SJCRH30 (cell line): ENCODE results near the gene GLIPR1L2. TPM values are rescaled to one million over a fixed set of nuclear protein-coding genes. Genes with fewer than 3 reads are reported as not detected.
A peak's percentile ranks its signal among the peaks of the same experiment; 100 is the strongest.

Experiments used
- DNase-seq, 2 experiments: peaks; one replicate each; pipeline ENCODE4 v3.0.0-alpha.2; 2015 to 2020
- H3K27ac ChIP-seq: fragments of 250-450 bp; sonication (Bioruptor Pico); 2 replicates; pipeline ENCODE4 v1.5.1; 2020; ENCODE audit warnings: mild to moderate bottlenecking, moderate library complexity
- H3K27me3 ChIP-seq: fragments of 250-450 bp; sonication (Bioruptor Pico); 2 replicates; pipeline ENCODE4 v1.5.1; 2020; ENCODE audit warnings: mild to moderate bottlenecking, moderate library complexity
- H3K36me3 ChIP-seq: fragments of 250-450 bp; sonication (Bioruptor Pico); 2 replicates; pipeline ENCODE4 v1.5.1; 2020; ENCODE audit warnings: mild to moderate bottlenecking, moderate library complexity
- H3K4me1 ChIP-seq: fragments of 250-450 bp; sonication (Bioruptor Pico); 2 replicates; pipeline ENCODE4 v1.5.1; 2020; ENCODE audit warnings: mild to moderate bottlenecking, moderate library complexity
- H3K4me3 ChIP-seq: fragments of 250-450 bp; sonication (Bioruptor Pico); 2 replicates; pipeline ENCODE4 v1.5.1; 2020; ENCODE audit warnings: mild to moderate bottlenecking, moderate library complexity
- H3K9me3 ChIP-seq: fragments of 250-450 bp; sonication (Bioruptor Pico); replicated peaks from 2 replicates; pipeline ENCODE4 v1.5.1; 2020; ENCODE audit warnings: mild to moderate bottlenecking, moderate library complexity
- total RNA-seq: library from RNA; depleted of rRNA; stranded (reverse); fragments of >200 nt; shearing (Covaris generic); gene quantifications from 2 replicates; pipeline ENCODE4 v1.2.3, GENCODE V29; 2014; rRNA removed

Gene GLIPR1L2
- total RNA-seq, 1 experiment from 2014 or later, result not detected

DNA sequence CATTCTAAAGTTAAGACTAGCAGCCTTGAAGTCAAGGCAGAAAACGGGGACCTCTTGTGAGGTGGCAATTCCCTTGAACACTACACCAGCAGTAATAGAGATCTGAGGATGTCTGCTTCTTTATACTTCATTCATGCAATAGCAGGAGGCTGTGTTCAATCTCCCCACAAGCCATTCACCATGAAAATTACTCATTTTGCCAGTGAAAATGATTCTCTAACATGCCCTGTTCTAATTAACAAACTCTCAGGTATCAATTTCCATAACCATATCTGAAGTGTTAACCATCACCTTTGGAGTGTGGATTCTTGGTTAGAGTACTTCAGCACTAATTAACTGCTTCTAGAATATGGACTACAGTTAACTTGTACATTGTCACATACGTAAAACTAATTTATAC lies 86.2 kb downstream of the GLIPR1L2 start:
- H3K9me3 ChIP-seq, result no peaks in the 10 kb centered on the region
- no peak overlapping the region for H3K27ac ChIP-seq
- no peak for DNase-seq
- no peaks in the 10 kb centered on the region for H3K36me3 ChIP-seq
- no peaks in the 10 kb centered on the region for H3K27me3 ChIP-seq
- no peaks in the 10 kb centered on the region for H3K4me1 ChIP-seq
- H3K4me3 ChIP-seq, result no peak overlapping the region

DNA sequence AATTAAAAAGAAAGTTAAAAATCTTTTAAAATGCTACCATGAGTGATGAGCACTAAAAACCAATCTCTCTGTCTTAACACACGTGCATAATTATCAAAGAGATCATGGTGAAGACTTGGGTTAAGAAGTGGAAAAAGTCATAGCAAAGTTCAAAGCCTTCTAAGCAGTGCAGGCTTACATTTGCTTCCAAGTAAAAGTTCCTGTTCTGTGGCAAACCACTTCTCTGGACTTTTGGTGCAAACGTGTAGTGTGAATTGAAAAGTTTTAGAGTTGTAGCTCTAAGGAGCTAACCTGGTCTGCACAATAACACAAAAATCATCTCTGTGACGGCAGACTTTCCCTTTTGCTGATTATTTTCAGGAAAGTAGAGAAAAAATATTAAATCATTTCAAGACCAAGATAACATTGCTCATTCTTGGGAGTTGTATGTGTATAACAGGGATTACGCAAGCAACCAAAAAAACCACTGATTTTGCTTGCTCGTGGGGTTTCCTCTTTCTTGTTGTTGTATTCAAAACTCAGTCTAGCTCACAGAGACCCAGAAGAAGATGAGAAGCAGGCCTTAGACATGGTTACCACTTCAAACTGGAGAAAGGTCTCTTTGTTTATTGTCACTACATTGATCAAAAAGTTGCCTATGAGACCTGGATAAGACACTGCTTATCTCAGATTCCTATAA lies 87.4 kb downstream of the GLIPR1L2 start:
- Histone ChIP-seq H3K4me1 (no peaks in the 10 kb centered on the region), H3K27ac (no peak overlapping the region), H3K9me3 (no peaks in the 10 kb centered on the region), H3K4me3 (no peak overlapping the region), H3K27me3 (no peaks in the 10 kb centered on the region), H3K36me3 (no peaks in the 10 kb centered on the region)
- DNase-seq, result no peak

DNA sequence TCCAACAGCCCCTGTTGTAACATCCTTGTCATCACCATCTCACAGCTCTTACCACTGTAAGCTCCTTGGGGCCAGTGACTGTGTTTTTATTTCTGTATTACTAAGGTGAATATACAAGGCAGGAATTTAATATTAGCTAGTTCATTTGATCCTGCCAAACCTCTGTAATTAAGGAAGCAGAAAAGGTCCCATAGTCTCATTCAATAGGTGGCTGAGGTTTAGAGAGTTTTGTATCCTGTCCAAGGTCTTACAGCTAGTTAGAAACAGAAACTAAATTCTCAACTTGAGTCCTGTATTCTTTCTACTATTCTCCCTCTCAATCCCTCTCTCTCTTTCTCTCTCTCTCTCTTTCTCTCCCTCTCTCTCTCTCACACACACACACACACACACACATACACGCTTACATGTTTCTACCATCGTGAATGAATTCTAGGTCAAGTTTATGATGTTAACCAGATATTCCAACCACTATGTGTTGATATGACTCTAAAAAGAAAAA lies 89.1 kb downstream of the GLIPR1L2 start:
- Histone ChIP-seq H3K9me3 (no peaks in the 10 kb centered on the region), H3K27ac (no peak overlapping the region), H3K27me3 (no peaks in the 10 kb centered on the region), H3K4me1 (no peaks in the 10 kb centered on the region), H3K4me3 (no peak overlapping the region; the same call in 1 of the 2 replicates), H3K36me3 (no peaks in the 10 kb centered on the region)
- no peak for DNase-seq

DNA sequence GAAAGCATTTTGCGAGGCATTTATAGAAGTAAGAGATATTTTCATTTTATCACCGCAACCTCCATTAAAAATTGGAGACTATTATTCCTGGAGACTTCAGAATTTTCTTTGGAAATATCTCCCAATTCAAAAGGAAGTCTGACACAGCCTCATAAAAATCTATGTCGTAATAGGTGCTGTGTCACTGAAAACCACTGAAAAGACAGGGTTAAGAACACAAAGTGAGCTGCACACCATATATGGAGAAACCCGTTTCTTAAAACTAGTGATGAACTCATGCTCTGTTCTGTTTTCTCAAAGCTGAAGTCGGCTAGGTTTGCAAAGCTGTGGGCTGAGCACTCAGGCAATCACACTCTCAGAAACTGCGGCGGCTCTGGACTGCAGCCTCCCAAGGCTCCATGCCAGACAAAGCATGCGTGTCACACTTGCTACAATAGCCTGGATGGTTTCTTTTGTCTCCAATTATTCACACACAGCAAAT lies 89.6 kb downstream of the GLIPR1L2 start, which contains the start of gene GLIPR1:
Gene GLIPR1 (plus strand): TSS at position 287 of the 481 bp plus-strand sequence. CDS start 126 bp downstream, at position 413.
- peak; percentile 4 to 26 for DNase-seq
- no peaks in the 10 kb centered on the region for H3K4me1 ChIP-seq
- H3K27ac ChIP-seq, result no peak within 1 kb of the TSS
- no peaks in the 10 kb centered on the region for H3K27me3 ChIP-seq
- H3K36me3 ChIP-seq, result no peaks in the 10 kb centered on the region
- H3K4me3 ChIP-seq, result peak within 1 kb of the TSS; percentile 33
- no peaks in the 10 kb centered on the region for H3K9me3 ChIP-seq

DNA sequence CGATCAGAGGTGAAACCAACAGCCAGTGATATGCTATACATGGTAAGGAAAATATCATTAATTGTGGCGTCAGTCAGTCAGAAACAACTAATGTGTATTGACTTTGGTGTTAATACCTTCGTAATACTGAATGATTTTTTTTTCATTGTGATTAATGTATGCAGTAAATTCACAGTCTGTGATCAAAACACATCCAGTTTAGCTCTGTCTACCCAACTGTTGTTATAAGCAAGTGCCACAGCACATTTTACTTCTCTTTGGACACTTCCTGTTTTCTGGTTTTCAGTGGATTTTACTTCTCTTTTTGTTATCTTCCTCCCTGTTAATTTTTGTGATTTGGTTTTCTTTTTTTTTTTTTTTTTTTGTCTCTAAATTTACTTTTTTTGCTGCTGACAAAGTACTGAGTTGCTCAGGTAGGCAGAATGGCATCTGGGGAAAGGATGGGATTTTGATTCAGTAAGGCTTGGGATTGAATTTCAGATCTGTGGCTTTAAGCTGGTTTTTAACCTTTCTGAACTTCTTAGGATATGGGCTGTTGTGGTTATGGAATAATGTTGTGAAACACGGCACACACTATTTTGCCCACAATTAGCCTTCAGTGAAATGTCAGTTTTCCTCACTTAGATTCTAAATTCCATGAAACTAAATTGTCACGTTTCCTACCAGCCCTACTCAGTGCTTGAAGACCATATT lies 90.3 kb downstream of the GLIPR1L2 start:
- Histone ChIP-seq H3K9me3 (no peaks in the 10 kb centered on the region), H3K36me3 (no peaks in the 10 kb centered on the region), H3K4me1 (no peaks in the 10 kb centered on the region), H3K27me3 (no peaks in the 10 kb centered on the region), H3K27ac (no peak overlapping the region), H3K4me3 (peak overlapping the region; percentile 33)
- DNase-seq, result no peak

DNA sequence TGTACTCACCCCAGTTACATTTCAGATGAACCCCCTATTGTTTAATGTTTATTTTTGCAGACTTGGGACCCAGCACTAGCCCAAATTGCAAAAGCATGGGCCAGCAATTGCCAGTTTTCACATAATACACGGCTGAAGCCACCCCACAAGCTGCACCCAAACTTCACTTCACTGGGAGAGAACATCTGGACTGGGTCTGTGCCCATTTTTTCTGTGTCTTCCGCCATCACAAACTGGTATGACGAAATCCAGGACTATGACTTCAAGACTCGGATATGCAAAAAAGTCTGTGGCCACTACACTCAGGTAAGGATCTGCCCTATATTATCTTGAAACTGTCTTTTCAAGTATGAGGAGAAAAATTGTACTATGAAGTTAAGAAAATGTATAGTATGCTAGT lies 90.9 kb downstream of the GLIPR1L2 start:
- no peaks in the 10 kb centered on the region for H3K4me1 ChIP-seq
- no peak overlapping the region for H3K27ac ChIP-seq
- H3K36me3 ChIP-seq, result no peaks in the 10 kb centered on the region
- H3K27me3 ChIP-seq, result no peaks in the 10 kb centered on the region
- DNase-seq, result no peak
- H3K4me3 ChIP-seq, result no peak overlapping the region
- no peaks in the 10 kb centered on the region for H3K9me3 ChIP-seq

Other genes starting within 250 kb of the GLIPR1L2 start
- gene KCNC2, start 181.2 kb upstream of the GLIPR1L2 start, total RNA-seq, result not detected in 2 replicates
- 0.71 and 1.1 TPM in 2 replicates for gene CAPS2, start 60.8 kb upstream of the GLIPR1L2 start, total RNA-seq
- not detected in 2 replicates for gene GLIPR1L1, start 56.4 kb upstream of the GLIPR1L2 start, total RNA-seq
- gene GLIPR1, start 89.7 kb downstream of the GLIPR1L2 start, total RNA-seq, result 1.6 and 1.7 TPM in 2 replicates
- gene KRR1, start 120.5 kb downstream of the GLIPR1L2 start, total RNA-seq, result 53.2 and 79.3 TPM in 2 replicates